ENCODE data around the gene ASIC2. TPM values are rescaled to one million over a fixed set of nuclear protein-coding genes. Genes with fewer than 3 reads are reported as not detected.

ASIC2 gene
- total RNA-seq, 1 experiment from 2014 or later: 0.74 TPM

- peaks cover 7 to 13% of the 10 kb centered on the region in 2 experiments for H3K4me1 Mint-ChIP-seq
- no peak overlapping the region for H3K56ac ChIP-seq (ENCODE audit: insufficient read length, low read depth, low read length)
- no peak overlapping the region for H3K4me3 Mint-ChIP-seq
These were observed 183.6 kb downstream of the ASIC2 start for GRCh38 chr17:33109336-33110072.

More at GRCh38 chr17:33109336-33110072, 183.6 kb downstream of the ASIC2 start:
- H4K5ac ChIP-seq (ENCODE audit: insufficient read length, low read depth, low read length): no peak overlapping the region
- H3K9ac ChIP-seq (ENCODE audit: extremely low read depth, insufficient read length, low read length): no peak overlapping the region
- H3T11ph ChIP-seq (ENCODE audit: low read length): no peak overlapping the region
- no peaks in the 10 kb centered on the region for H3K27me3 ChIP-seq (ENCODE audit: insufficient read depth, low read length)
- H3K36me3 Mint-ChIP-seq (ENCODE audit: insufficient read depth in 1 of 3, low read depth in 3 of 3): peaks cover 0 to 11% (median 6%) of the 10 kb centered on the region in 3 experiments; a peak in 6 of 7 replicates
- H4K20me1 ChIP-seq (ENCODE audit: control insufficient read depth, insufficient read depth, insufficient read length): no peaks in the 10 kb centered on the region
- H3K4me2 ChIP-seq (ENCODE audit: insufficient read depth, insufficient read length, low read length): no peak overlapping the region
- no peak overlapping the region for H3K18ac ChIP-seq (ENCODE audit: insufficient read length, low read depth, low read length)
- no peak for TF ChIP-seq CTCF (conservative IDR thresholded peaks at IDR 0.05)
- H3K4me1 ChIP-seq (ENCODE audit: insufficient read depth, low read length): no peaks in the 10 kb centered on the region
- H2BK12ac ChIP-seq (ENCODE audit: insufficient read length, low read depth, low read length): no peak overlapping the region
- H4K8ac ChIP-seq (replicated peaks; ENCODE audit: insufficient read length, low read depth, low read length): no peak overlapping the region
- H3K27ac ChIP-seq (ENCODE audit: insufficient read length, low read depth, low read length): no peak overlapping the region
- no peaks in the 10 kb centered on the region for H3K9me3 ChIP-seq (ENCODE audit: control insufficient read depth, low read depth, low read length)
- no peaks in the 10 kb centered on the region for H3K23me2 ChIP-seq (ENCODE audit: insufficient read length, low read depth, low read length, poor library complexity, severe bottlenecking)
- H3K79me1 ChIP-seq (ENCODE audit: insufficient read depth, low read depth, low read length, poor library complexity, severe bottlenecking): no peaks in the 10 kb centered on the region
- no peak for DNase-seq
- H4K91ac ChIP-seq (ENCODE audit: insufficient read length, low read depth, low read length): no peak overlapping the region
- no peak overlapping the region for H3K27ac Mint-ChIP-seq
- WGBS (ENCODE audit: extremely low coverage, insufficient read length, low lambda C conversion rate): no CpG with 5 or more reads among the region's 5 CpGs
- H3K27me3 Mint-ChIP-seq (ENCODE audit: low read depth): peaks cover 19% of the 10 kb centered on the region
- H2BK15ac ChIP-seq (ENCODE audit: low read depth, low read length): no peak overlapping the region
- no peaks in the 10 kb centered on the region for H3K79me2 ChIP-seq (ENCODE audit: insufficient read depth, low read length)
- no peak overlapping the region for H2BK20ac ChIP-seq (ENCODE audit: low read depth, low read length, poor library complexity, severe bottlenecking)
- H2BK5ac ChIP-seq (ENCODE audit: insufficient read length, low read length): no peak overlapping the region
- no peak overlapping the region for H3K23ac ChIP-seq (ENCODE audit: insufficient read length, low read depth, low read length)
- H3K4ac ChIP-seq (ENCODE audit: low read depth, low read length): no peak overlapping the region
- H3K9me3 Mint-ChIP-seq: peaks cover 10 to 16% of the 10 kb centered on the region in 2 experiments
- H3K14ac ChIP-seq (ENCODE audit: insufficient read depth, low read length): no peak overlapping the region
- H2BK120ac ChIP-seq (ENCODE audit: low read depth, low read length, poor library complexity, severe bottlenecking): no peak overlapping the region
- no peak overlapping the region for H2AK5ac ChIP-seq (ENCODE audit: insufficient read length, low read length)
- no peak overlapping the region for H2AFZ ChIP-seq (ENCODE audit: low read length)

Measured in H9 (cell line).